NB4 (cell line): ENCODE results near the gene RIPOR3.

Experiments
- POLR2A ChIP-seq: IDR thresholded peaks from 2 replicates; pipeline ENCODE4 v1.6.1; 2011; ENCODE audit warnings: mild to moderate bottlenecking; ENCODE audit not compliant: insufficient read length; ENCODE audit errors: extremely low read depth
- TF ChIP-seq, protein P1 (sequence below): IDR thresholded peaks from one replicate; pipeline ENCODE4 v1.5.1; 2012; ENCODE audit warnings: low read depth, low read length

GRCh38 chr20:50624351-50625016 lies 66.9 kb downstream of the RIPOR3 start:
- TF ChIP-seq, protein P1, sequence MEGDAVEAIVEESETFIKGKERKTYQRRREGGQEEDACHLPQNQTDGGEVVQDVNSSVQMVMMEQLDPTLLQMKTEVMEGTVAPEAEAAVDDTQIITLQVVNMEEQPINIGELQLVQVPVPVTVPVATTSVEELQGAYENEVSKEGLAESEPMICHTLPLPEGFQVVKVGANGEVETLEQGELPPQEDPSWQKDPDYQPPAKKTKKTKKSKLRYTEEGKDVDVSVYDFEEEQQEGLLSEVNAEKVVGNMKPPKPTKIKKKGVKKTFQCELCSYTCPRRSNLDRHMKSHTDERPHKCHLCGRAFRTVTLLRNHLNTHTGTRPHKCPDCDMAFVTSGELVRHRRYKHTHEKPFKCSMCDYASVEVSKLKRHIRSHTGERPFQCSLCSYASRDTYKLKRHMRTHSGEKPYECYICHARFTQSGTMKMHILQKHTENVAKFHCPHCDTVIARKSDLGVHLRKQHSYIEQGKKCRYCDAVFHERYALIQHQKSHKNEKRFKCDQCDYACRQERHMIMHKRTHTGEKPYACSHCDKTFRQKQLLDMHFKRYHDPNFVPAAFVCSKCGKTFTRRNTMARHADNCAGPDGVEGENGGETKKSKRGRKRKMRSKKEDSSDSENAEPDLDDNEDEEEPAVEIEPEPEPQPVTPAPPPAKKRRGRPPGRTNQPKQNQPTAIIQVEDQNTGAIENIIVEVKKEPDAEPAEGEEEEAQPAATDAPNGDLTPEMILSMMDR, result no peak
- no peak for TF ChIP-seq POLR2A
